Heart right ventricle (tissue), 16 donors: ENCODE data around the gene PIP4K2A. TPM values are rescaled to one million over a fixed set of nuclear protein-coding genes. Genes with fewer than 3 reads are reported as not detected.
"Not testable (repeated sequence)": the region's sequence is repeated elsewhere in the genome, so short reads cannot be mapped to it uniquely, and the experiment has no call there.

Experiments used
- ATAC-seq, 8 donors: fragments of 200-7000 bp; cut with Tn5 transposase; one replicate each; pipeline ENCODE4 v1.9.1; 2020; ENCODE audit warnings: mild to moderate bottlenecking in 8 of 8, moderate library complexity in 8 of 8, moderate number of reproducible peaks in 1 of 8
- DNase-seq, 2 donors: peaks; one replicate each; pipeline ENCODE4 v3.0.0-alpha.2; 2020
- H3K27ac ChIP-seq, 10 donors: fragments of 200-600 bp; sonication (generic) in 2 of 10; one replicate each; pipeline versions ENCODE4 v1.5.0 to v1.8.0; 2020 to 2022; ENCODE audit warnings: mild to moderate bottlenecking in 3 of 10
- H3K27me3 ChIP-seq, 7 donors: fragments of 200-600 bp; one replicate each; pipeline ENCODE4 v1.8.0; 2021 to 2022; ENCODE audit warnings: mild to moderate bottlenecking in 2 of 7
- H3K36me3 ChIP-seq, 9 donors: fragments of 200-600 bp; sonication (generic) in 1 of 9; one replicate each; pipeline versions ENCODE4 v1.5.0 to v1.8.0; 2020 to 2022; ENCODE audit warnings: mild to moderate bottlenecking in 2 of 9
- H3K4me1 ChIP-seq, 9 donors: fragments of 200-600 bp; sonication (generic) in 1 of 9; one replicate each; pipeline versions ENCODE4 v1.5.0 to v1.8.0; 2020 to 2022; ENCODE audit warnings: mild to moderate bottlenecking in 4 of 9
- H3K4me3 ChIP-seq, 10 donors: fragments of 200-600 bp; sonication (generic) in 2 of 10; one replicate each; pipeline versions ENCODE4 v1.5.0 to v1.8.0; 2020 to 2022; ENCODE audit warnings: mild to moderate bottlenecking in 7 of 10, moderate library complexity in 2 of 10
- H3K9me3 ChIP-seq, 11 donors: fragments of 200-600 bp in 10 of 11; sonication (generic) in 2 of 11; one replicate each; pipeline versions ENCODE4 v1.5.0 to v1.8.0; 2013 to 2022; ENCODE audit warnings: mild to moderate bottlenecking in 2 of 11, control low read depth in 1 of 11, moderate library complexity in 1 of 11
- WGBS, 2 donors: extraction: QIAGEN DNeasy Blood & Tissue Kit; methylation state at CpG; one replicate each; pipeline ENCODE4 v1.1.7; 2013; ENCODE audit warnings: inconsistent platforms in 1 of 2; 5-methylcytosine and 5-hydroxymethylcytosine counted together
- intact Hi-C, 10 donors: fragments of 100-400 bp; cut with DNase I; formaldehyde crosslinking; loops; one replicate each; pipeline versions ENCODE4 v1.11.1 to v1.14.2; 2022
- polyA plus RNA-seq, 2 donors: library from polyadenylated mRNA; stranded (reverse); fragments of 200-250 nt; gene quantifications; one replicate each; pipeline ENCODE4 v1.2.3, GENCODE V29; 2013
- total RNA-seq, 10 donors: library from RNA; stranded (reverse); fragmentation: NEBNext Ultra II Directional in 3 of 10; extraction: Animal tissue kit (Norgen Biotek cat#: 25700) in 3 of 10; gene quantifications; one replicate each; pipeline versions ENCODE4 v1.2.1 to v1.2.4, GENCODE V29; 2021 to 2023
- TF ChIP-seq, protein P1 (sequence below), 9 donors: fragments of 200-600 bp; sonication (generic) in 2 of 9; IDR thresholded peaks; one replicate each; pipeline versions ENCODE4 v1.5.0 to v1.8.0; 2021 to 2022; ENCODE audit warnings: antibody characterized with exemption in 9 of 9, mild to moderate bottlenecking in 5 of 9, moderate library complexity in 1 of 9
- donor health status: Arrhythmogenic right ventricular cardiomyopathy.
- donor health status: ischemic (EF 13 %, LVEDD 7.1; RV severe dilation, severe dysfunction).
- donor health status: healthy with polysubstance abuse.
- donor health status: DM: no; HTN: yes; CAD: no.
- donor health status: DM: no; HTN: no; CAD: no.
- donor health status: ischemic (EF 25% LVEDD 6.9; RV normal size, moderate dysfunction).
- donor health status: ischemic (EF 25% LVEDD 5.7; RV mildly dilated, moderate dysfunction).
- donor health status: healthy.
- donor health status: DM: yes; HTN: yes; CAD: no.
- donor health status: Ischemic cardiomyopathy.
- donor health status: ischemic (EF 35%, LVEDD 5.7; RV mildly dilated, moderate dysfunction).
- donor health status: nonischemic (EF 11% LVEDD 7.7; RV severe dilation, severe dysfunction).
- donor health status: DM: yes; HTN: yes; CAD: no.
- donor health status: PGD.
- donor health status: ischemic (EF 29% LVEDD 5.4; RV normal size, mild dysfunction).
- donor health status: nonischemic (EF 23%, LVEDD 6.1; RV moderate dilation, normal function).

PIP4K2A gene
- total and polyA plus RNA-seq, 12 donors: 6.0 to 29.1 (median 13.3) TPM

DNA sequence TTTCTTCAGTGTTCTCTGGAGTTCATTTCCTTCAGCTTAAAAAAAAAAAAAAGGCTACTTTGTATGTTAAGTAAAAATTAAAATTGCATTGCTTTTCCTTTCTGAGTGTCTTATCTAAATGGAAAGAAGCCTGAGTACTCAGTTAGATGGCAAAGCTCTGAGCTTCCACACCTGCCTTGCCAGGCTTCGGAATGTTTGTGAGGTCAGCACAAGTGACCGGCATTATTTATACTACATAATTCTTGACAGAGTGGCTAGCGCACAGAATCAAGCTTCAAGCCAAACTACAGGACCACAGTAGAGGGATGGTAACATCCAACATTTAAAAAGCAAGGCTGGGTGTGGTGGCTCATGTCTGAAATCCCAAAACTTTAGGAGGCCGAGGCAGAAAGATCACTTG, 17.3 kb downstream of the PIP4K2A start:
- TF ChIP-seq, protein P1, sequence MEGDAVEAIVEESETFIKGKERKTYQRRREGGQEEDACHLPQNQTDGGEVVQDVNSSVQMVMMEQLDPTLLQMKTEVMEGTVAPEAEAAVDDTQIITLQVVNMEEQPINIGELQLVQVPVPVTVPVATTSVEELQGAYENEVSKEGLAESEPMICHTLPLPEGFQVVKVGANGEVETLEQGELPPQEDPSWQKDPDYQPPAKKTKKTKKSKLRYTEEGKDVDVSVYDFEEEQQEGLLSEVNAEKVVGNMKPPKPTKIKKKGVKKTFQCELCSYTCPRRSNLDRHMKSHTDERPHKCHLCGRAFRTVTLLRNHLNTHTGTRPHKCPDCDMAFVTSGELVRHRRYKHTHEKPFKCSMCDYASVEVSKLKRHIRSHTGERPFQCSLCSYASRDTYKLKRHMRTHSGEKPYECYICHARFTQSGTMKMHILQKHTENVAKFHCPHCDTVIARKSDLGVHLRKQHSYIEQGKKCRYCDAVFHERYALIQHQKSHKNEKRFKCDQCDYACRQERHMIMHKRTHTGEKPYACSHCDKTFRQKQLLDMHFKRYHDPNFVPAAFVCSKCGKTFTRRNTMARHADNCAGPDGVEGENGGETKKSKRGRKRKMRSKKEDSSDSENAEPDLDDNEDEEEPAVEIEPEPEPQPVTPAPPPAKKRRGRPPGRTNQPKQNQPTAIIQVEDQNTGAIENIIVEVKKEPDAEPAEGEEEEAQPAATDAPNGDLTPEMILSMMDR (IDR thresholded peaks at IDR 0.05): no peak
- ATAC-seq: peak in 3 of 8 donors; percentile 52 to 85 (median 54)
- 63 to 73% methylated on average over 4 of the region's 4 CpGs for WGBS, 2 donors

DNA sequence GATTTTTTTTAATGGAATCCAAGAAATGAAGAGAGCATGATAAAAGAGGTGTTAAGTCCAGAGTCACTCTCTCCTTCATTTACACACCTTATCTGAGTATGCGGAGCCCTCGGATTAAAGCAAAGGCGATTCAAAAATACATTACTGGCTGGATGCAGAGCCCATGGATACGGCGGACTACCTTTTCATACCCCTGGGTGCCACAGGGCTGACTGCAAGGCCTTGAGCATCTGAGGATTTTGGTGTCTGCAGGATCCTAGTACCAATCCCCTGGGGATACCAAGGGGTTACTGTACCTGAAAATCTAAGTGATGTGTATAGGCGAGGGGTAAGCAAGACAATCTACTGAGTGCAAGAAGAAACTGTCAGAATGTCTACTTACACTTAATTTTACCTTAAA, 20.5 kb downstream of the PIP4K2A start:
- TF ChIP-seq, protein P1 (IDR thresholded peaks at IDR 0.05): no peak
- no peak for DNase-seq
- Histone ChIP-seq H3K4me3 (no peak overlapping the region), H3K27me3 (no peaks in the 10 kb centered on the region), H3K4me1 (peaks cover 0 to 59% (median 14%) of the 10 kb centered on the region in 9 donors), H3K36me3 (no peaks in the 10 kb centered on the region), H3K27ac (peak overlapping the region in 1 of 10 donors; percentile 33), H3K9me3 (peaks cover 0 to 7% (median 0%) of the 10 kb centered on the region in 11 donors)
- intact Hi-C loops: loop anchor here in 1 of 10 donors (2.0 kb wide), 1 partner anchor 41 kb away; no protein-coding TSS in a partner anchor
- no peak for ATAC-seq
- WGBS, 2 donors: 95 to 97% methylated on average over 6 of the region's 6 CpGs

More for the DNA sequence above, 17.3 kb downstream of the PIP4K2A start:
- no peaks in the 10 kb centered on the region for H3K36me3 ChIP-seq
- no peaks in the 10 kb centered on the region for H3K27me3 ChIP-seq
- DNase-seq: no peak
- H3K9me3 ChIP-seq: peaks cover 0 to 7% (median 0%) of the 10 kb centered on the region in 11 donors
- intact Hi-C loops: no loop called here
- no peak overlapping the region for H3K27ac ChIP-seq
- H3K4me3 ChIP-seq: no peak overlapping the region
- peaks cover 0 to 71% (median 19%) of the 10 kb centered on the region in 9 donors for H3K4me1 ChIP-seq

DNA sequence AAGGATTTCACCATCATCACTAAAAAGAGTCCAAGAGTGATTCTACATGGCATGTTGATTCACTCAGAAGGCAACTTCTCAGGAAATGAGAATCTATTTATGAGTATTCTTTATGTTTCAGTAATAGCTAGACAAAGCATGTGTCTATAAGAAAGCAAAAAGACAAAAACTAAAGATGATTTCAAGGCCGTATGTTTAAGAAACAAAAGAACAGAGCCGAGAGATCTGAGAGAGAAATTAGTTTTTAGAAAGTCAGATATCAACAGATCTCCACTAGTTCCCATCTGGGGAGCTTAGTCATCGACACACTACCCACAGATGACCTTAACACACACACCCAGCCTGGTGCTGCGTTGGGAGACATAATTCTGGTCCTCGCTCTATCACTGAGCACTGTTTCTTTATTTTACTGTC, 21.0 kb downstream of the PIP4K2A start:
- TF ChIP-seq, protein P1 (IDR thresholded peaks at IDR 0.05): no peak
- Histone ChIP-seq H3K36me3 (no peaks in the 10 kb centered on the region), H3K9me3 (peaks cover 0 to 7% (median 0%) of the 10 kb centered on the region in 11 donors), H3K27me3 (no peaks in the 10 kb centered on the region), H3K27ac (peak overlapping the region in 1 of 10 donors; percentile 33), H3K4me1 (peaks cover 0 to 57% (median 10%) of the 10 kb centered on the region in 9 donors), H3K4me3 (no peak overlapping the region)
- ATAC-seq (peak in 1 of 8 donors; percentile 67), DNase-seq (no peak)
- intact Hi-C loops: no loop called here
- 80 to 89% methylated on average over 5 of the region's 5 CpGs for WGBS, 2 donors

DNA sequence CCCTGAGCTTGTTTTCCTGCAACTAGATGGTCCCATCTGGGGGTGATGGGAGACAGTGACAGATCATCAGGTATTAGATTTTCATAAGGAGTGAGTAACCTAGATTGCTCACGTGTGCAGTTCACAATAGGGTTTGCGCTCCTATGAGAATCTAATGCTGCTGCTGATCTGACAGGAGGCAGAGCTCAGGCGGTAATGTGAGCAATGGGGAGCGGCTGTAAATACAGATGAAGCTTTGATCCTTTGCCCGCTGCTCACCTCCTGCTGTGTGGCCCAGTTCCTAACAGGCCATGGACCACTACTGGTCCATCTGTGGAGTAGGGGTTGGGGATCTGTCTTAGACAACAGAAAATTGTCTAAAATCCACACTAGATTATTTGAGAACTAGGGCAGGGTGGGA, 22.3 kb downstream of the PIP4K2A start:
- intact Hi-C loops, H3K36me3 ChIP-seq, H3K27ac ChIP-seq, H3K27me3 ChIP-seq, ATAC-seq, H3K4me3 ChIP-seq, H3K9me3 ChIP-seq, DNase-seq: not testable (repeated sequence)
- H3K4me1 ChIP-seq: peaks cover 0 to 55% (median 5%) of the 10 kb centered on the region in 9 donors
- 97 to 98% methylated on average over 5 of the region's 5 CpGs for WGBS, 2 donors
